ENCODE data around the gene VSX2. TPM values are rescaled to one million over a fixed set of nuclear protein-coding genes. Genes with fewer than 3 reads are reported as not detected.

Gene VSX2
- polyA plus RNA-seq, 1 donor (not counting 4 experiments of a cell fraction or from before 2014, with no cell fraction given): not detected

DNA sequence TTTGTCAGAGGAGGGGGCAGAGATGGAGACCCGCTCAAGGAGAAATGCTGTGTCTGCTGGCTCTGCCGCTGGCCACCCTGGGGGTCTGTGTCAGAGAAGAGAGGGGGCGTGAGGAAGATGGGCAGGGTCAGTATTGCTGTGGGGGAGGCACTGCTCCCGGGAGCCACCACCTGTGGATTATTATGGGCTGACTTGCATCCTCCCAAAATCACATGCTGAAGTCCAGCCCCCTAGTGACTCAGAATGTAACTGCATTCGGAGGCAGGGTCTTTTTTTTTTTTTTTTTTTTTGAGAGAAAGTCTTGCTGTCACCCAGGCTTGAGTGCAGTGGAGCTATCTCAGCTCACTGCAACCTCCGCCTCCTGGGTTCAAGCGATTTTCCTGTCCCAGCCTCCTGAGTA, 51.2 kb downstream of the VSX2 start:
- TF ChIP-seq, protein P1, sequence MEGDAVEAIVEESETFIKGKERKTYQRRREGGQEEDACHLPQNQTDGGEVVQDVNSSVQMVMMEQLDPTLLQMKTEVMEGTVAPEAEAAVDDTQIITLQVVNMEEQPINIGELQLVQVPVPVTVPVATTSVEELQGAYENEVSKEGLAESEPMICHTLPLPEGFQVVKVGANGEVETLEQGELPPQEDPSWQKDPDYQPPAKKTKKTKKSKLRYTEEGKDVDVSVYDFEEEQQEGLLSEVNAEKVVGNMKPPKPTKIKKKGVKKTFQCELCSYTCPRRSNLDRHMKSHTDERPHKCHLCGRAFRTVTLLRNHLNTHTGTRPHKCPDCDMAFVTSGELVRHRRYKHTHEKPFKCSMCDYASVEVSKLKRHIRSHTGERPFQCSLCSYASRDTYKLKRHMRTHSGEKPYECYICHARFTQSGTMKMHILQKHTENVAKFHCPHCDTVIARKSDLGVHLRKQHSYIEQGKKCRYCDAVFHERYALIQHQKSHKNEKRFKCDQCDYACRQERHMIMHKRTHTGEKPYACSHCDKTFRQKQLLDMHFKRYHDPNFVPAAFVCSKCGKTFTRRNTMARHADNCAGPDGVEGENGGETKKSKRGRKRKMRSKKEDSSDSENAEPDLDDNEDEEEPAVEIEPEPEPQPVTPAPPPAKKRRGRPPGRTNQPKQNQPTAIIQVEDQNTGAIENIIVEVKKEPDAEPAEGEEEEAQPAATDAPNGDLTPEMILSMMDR (optimal IDR thresholded peaks at IDR 0.05 in 1 of 3, IDR thresholded peaks at IDR 0.05 in 1 of 3, conservative IDR thresholded peaks at IDR 0.05 in 1 of 3; ENCODE audit: extremely low read depth in 1 of 3, insufficient read depth in 2 of 3, low read length in 3 of 3): peak in 2 of 3 experiments; percentile 39 to 56
- TF ChIP-seq EZH2 (IDR thresholded peaks at IDR 0.05; ENCODE audit: low read length): no peak
- Histone ChIP-seq H3K4me1 (ENCODE audit: control insufficient read depth, extremely low read depth, insufficient read depth, low read length) (no peaks in the 10 kb centered on the region), H3K4me3 (ENCODE audit: control insufficient read depth in 2 of 3, extremely low read depth in 1 of 3, insufficient read depth in 2 of 3, low read depth in 1 of 3, low read length in 3 of 3) (no peak overlapping the region), H2AFZ (ENCODE audit: control insufficient read depth, low read length) (no peak overlapping the region), H4K20me1 (ENCODE audit: control insufficient read depth, extremely low read depth, insufficient read depth, low read length) (no peaks in the 10 kb centered on the region), H3K4me2 (ENCODE audit: control insufficient read depth, extremely low read depth, insufficient read depth, low read depth, low read length) (no peak overlapping the region), H3K9ac (ENCODE audit: control insufficient read depth, extremely low read depth, insufficient read depth, low read length) (no peak overlapping the region), H3K9me3 (ENCODE audit: control insufficient read depth, low read depth, low read length) (no peaks in the 10 kb centered on the region), H3K79me2 (ENCODE audit: control insufficient read depth, insufficient read depth, low read length) (no peaks in the 10 kb centered on the region), H3K9me1 (ENCODE audit: control insufficient read depth, extremely low read depth, insufficient read depth, low read length) (no peaks in the 10 kb centered on the region), H3K27me3 (ENCODE audit: control insufficient read depth, extremely low read depth, insufficient read depth, low read length) (no peaks in the 10 kb centered on the region), H3K27ac (ENCODE audit: control insufficient read depth, insufficient read depth, low read length) (no peak overlapping the region), H3K36me3 (ENCODE audit: control insufficient read depth in 2 of 2, extremely low read depth in 1 of 2, insufficient read depth in 2 of 2, low read length in 2 of 2) (peaks cover 26 to 34% of the 10 kb centered on the region in 2 experiments)
- dilution Hi-C loops (cut with MboI; ENCODE audit: extremely low pct_ligation_motif_present, low sequenced_read_pairs): no loop called here
- FAIRE-seq (no peak), DNase-seq (ENCODE audit: low read depth, low spot score) (no peak)

DNA sequence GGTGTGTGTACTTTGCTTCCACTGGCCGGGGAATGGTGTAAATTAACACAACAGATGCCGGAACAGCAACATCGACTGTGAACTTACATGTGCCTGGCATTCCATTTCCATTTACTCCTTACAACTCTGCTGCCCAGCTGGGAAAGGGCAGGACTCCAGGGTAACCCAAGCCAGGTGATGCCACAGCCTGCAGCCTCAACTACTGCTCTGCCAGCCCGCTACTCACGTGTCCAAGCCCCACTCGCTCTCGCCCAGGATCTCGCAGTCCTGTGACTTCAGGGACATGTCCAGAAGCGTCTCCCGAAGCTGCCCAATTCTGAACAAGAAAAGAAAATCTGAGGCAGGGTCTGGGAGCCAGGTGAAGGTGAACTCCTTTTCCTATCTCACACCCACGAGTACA, 52.8 kb downstream of the VSX2 start:
- H3K27me3 ChIP-seq (ENCODE audit: control insufficient read depth, extremely low read depth, insufficient read depth, low read length): no peaks in the 10 kb centered on the region
- H3K4me1 ChIP-seq (ENCODE audit: control insufficient read depth, extremely low read depth, insufficient read depth, low read length): no peaks in the 10 kb centered on the region
- H3K79me2 ChIP-seq (ENCODE audit: control insufficient read depth, insufficient read depth, low read length): no peaks in the 10 kb centered on the region
- H3K4me2 ChIP-seq (ENCODE audit: control insufficient read depth, extremely low read depth, insufficient read depth, low read depth, low read length): no peak overlapping the region
- no peak overlapping the region for H2AFZ ChIP-seq (ENCODE audit: control insufficient read depth, low read length)
- no peak overlapping the region for H3K9ac ChIP-seq (ENCODE audit: control insufficient read depth, extremely low read depth, insufficient read depth, low read length)
- no peak for DNase-seq (ENCODE audit: low read depth, low spot score)
- H3K9me3 ChIP-seq (ENCODE audit: control insufficient read depth, low read depth, low read length): no peaks in the 10 kb centered on the region
- no peaks in the 10 kb centered on the region for H4K20me1 ChIP-seq (ENCODE audit: control insufficient read depth, extremely low read depth, insufficient read depth, low read length)
- no peaks in the 10 kb centered on the region for H3K9me1 ChIP-seq (ENCODE audit: control insufficient read depth, extremely low read depth, insufficient read depth, low read length)
- dilution Hi-C loops (cut with MboI; ENCODE audit: extremely low pct_ligation_motif_present, low sequenced_read_pairs): no loop called here
- TF ChIP-seq, protein P1 (optimal IDR thresholded peaks at IDR 0.05 in 1 of 3, IDR thresholded peaks at IDR 0.05 in 1 of 3, conservative IDR thresholded peaks at IDR 0.05 in 1 of 3; ENCODE audit: extremely low read depth in 1 of 3, insufficient read depth in 2 of 3, low read length in 3 of 3): no peak
- TF ChIP-seq EZH2 (IDR thresholded peaks at IDR 0.05; ENCODE audit: low read length): no peak
- FAIRE-seq: no peak
- peaks cover 22 to 29% of the 10 kb centered on the region in 2 experiments for H3K36me3 ChIP-seq (ENCODE audit: control insufficient read depth in 2 of 2, extremely low read depth in 1 of 2, insufficient read depth in 2 of 2, low read length in 2 of 2)
- no peak overlapping the region for H3K27ac ChIP-seq (ENCODE audit: control insufficient read depth, insufficient read depth, low read length)
- no peak overlapping the region for H3K4me3 ChIP-seq (ENCODE audit: control insufficient read depth in 2 of 3, extremely low read depth in 1 of 3, insufficient read depth in 2 of 3, low read depth in 1 of 3, low read length in 3 of 3)

All from keratinocyte (primary cell).